ENCODE results near the gene CEP85L.

Gene CEP85L

DNA sequence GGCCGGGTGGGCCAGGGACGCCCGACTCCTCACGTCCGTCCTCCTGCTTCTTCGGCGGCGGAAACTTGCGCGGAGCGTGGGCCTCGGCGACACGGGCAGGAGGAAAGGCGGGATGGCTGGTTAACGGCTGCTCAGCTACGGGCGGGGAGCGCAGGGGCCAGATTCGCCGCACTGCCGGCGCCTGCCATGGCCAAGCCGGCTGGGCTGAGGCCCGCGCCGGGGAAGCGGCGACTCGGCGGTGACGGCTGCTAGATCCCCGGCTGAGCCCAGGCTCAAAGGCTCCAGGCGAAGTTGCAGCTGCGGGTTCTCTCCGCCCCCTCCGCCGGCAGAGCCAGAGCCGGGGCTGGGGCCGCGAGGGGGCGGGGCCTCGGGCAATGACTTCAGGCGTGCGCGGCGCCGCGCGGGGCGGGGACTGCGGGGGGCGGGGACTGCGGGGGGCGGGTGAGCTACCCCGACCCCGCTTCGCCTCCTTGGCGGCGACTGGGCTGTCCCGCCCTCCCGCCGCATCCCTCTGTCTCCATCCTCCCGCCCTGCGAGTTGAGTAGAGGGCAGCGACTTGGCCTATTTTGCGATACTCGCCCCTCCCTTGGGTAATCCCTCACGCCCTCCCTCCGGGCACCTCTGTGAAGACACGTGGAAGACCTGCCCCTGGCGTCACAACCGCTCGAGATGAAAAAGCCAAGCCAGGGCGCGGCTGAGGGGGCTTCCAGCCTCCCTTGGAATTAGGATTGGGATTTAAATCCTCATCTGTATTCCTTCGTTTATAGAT is at the start of gene CEP85L:
Gene CEP85L (minus strand): TSS at position 310 of the 769 bp plus-strand sequence. CDS start 322 bp downstream, outside the sequence.
- peak within 1 kb of the TSS; percentile 77 for H3K4me3 ChIP-seq (ENCODE audit: low read depth, low read length)

DNA sequence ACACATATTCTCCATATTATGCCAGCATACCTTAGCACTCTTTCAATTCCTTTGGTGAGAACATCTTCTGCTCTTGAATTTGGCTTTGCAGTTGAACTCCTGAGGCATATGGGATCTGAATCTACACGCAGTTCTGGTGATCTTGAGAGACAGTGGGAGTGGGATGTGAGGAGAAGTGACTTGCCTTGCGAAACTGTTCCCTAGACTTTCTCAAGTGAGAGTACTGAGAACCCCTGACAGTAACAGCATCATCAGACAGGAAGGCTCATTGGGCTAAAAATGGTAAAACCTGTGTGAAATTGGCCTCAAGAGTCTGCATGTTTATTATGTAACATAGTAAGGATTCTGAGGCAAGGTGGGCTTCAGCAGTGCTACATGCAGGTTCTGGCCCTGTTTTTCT is 49.1 kb upstream of the CEP85L start:
- H3K4me3 ChIP-seq (ENCODE audit: low read depth, low read length): no peak overlapping the region

DNA sequence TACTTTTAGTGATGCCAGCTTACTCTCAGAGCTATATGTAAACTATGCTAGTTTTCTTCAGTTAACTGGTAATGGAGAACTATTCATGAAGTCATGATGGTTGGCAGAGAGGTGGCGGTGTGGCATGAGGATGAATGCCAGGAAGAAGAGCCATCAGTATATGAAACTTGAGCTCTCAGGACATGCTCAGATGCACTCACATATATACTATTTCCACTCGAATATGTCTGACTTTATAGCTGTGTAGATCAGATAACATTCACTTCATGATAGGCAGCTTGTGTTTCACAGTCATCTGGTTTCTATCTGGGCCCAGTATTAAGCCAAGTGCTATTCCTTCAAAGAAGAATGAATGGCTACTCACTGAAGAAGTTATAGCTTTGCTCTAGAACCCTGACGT is 46.2 kb upstream of the CEP85L start:
- H3K4me3 ChIP-seq (ENCODE audit: low read depth, low read length): no peak overlapping the region

DNA sequence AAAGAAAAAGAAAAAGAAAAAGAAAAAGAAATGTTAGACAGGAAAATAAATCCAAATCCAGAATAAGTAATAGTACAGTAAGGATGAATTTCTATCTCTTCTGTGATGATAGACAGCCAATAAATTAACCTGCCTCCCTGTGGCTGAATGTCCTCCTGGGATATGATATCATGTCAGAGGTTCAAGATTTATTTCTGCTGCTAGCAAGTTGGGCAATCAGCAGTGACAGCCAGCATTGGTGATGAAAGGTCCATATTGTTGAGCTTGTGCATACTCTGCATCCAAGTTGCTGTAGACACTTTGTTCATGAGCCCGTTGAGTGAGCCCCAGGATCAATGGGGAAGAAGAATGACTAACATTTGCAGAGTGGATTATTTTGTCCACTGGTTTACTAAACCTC is 44.9 kb upstream of the CEP85L start:
- H3K4me3 ChIP-seq (ENCODE audit: low read depth, low read length): no peak overlapping the region

DNA sequence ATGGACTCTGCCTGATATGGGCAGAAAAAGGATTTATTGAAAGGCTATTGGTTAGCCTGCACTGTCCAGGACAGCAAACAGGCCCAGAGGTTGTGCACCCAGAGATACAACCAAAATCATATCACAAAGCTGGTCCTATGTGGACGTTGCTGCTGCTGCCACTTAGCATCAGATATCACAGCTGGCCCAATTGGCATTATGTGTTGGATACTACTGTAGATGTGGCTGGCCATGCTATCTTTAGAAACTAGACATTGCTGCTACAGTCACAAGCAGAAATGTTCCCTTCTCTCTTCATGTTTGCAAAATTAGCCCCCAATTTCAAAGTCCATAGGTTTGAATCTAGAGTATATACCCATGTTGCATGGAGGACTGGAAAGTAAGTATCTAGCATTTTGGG is 42.2 kb upstream of the CEP85L start:
- H3K4me3 ChIP-seq (ENCODE audit: low read depth, low read length): no peak overlapping the region

DNA sequence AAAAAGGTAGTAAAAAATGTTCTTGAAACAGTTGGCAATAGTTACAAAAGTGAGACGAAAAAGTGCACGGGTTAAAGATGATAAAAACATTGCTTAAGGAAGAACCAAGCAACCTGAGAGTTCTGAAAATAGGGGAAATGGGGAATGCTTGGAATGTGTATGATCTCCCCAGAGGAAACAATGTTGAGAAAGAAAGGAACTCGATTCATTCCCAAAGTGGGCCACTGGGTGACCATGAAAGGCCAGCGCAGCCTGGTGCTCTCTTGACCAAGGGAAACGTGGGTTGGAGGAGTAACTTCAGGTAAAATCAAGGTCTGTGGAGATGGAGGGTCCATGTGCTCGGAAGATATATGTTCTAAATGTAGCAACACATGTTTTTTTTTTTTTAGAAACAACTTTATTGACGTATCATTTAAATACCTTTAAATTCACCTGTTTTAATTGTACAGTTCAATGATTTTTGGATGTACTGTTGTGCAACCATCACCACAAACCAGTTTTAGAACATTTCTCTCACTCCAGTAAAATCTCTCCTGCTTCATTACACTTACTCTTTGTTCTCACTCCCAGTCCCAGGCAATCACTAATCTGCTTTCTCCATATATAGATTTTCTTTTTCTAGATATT is 34.5 kb upstream of the CEP85L start:
- H3K4me3 ChIP-seq (ENCODE audit: low read depth, low read length): no peak overlapping the region

DNA sequence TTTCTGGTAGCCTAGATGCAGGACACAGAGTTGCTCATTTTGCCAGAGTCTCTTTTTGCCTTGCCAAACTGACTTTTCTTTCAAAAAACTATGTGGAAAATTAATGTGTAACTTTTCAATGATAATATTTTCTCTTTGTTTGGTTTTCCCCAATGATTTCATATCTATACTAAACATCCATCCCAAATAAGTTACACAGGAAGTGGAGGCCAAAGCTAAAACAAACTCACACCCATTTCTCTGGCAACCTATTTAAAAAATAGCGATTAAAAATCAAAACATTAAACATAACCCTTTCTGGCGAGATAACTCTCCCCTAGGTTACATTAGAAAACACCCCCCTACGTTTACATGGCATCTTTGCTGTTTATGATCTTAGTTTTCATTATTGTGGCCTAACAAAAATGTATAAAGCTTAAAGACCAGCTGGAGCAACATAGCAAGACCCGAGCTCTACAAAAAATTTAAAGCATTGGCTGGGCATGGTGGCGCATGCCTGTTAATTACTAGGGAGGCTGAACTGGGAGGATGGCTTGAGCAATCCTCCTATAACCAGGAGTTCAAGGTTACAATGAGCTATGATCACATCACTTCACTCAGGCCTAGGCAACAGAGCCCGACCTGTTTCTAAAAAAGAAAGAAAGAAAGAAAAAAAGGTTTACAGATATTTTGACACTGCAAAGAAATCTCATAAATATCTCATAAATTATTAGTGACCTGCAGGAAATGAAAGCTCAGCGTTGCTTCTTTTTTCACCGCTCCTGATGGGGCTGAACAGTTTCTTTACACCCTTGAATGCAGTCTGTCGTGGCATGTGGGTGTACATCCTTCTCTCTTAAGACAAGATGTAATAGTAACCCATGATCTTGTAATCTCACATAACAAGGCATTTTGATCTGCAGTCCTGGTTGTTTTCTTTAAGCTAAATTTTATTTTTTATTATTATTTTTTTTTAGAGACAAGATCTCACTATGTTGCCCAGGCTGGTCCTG is 32.8 kb upstream of the CEP85L start:
- H3K4me3 ChIP-seq (ENCODE audit: low read depth, low read length): no peak overlapping the region

DNA sequence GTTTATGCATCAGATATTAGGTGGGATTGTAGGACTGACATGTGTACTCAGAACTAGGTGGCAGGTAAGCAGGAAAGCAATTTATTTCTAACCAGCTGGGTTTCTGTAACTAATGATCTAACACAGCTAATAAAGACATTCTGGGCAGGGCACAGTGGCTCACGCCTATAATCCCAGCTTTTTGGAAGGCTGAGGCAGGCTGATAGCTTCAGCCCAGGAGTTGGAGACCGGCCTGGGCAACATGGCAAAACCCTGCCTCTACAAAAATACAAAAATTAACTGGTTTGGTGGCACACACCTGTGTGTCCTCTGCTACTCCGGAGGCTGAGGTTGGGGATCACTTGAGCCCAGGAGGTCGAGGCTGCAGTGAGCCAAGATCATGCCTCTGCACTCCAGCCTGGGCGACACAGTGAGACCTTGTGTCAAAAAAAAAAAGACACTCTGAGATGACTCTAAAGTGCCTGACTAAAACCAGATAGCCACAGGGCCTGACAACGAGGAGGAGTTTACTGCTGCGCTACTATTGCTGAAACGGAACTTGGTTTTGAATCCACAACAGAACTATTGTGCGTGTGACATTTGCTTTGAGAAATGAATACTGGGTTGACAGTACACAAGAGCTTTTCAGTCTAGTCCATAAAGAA is 29.2 kb upstream of the CEP85L start:
- no peak overlapping the region for H3K4me3 ChIP-seq (ENCODE audit: low read depth, low read length)

DNA sequence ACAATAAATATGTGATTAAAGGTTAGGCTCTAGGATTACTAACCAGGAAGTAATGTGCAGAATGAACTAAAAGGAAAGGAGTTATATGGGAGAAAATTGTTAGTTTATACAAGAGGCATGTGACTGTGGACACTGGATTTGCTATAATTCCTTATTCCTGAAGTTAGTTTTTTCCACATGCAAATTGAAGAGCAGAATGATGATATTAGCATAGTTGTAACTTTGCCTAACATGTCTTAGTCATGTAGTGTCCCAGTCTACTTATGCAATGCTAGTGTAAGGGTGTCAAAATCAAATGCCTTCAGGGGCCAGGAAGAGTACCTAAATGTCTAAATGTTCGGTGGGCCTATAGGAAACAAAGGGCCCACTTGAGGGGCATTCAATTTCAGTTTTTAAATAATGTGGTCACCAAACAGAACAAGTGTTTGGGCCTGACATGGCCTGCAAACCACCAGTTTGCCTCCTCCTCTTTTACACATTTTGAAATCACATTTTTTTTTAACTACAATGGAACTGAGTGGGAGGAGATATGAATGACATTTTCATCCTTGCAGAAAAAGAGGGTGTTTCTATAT is 28.0 kb upstream of the CEP85L start:
- H3K4me3 ChIP-seq (ENCODE audit: low read depth, low read length): no peak overlapping the region

DNA sequence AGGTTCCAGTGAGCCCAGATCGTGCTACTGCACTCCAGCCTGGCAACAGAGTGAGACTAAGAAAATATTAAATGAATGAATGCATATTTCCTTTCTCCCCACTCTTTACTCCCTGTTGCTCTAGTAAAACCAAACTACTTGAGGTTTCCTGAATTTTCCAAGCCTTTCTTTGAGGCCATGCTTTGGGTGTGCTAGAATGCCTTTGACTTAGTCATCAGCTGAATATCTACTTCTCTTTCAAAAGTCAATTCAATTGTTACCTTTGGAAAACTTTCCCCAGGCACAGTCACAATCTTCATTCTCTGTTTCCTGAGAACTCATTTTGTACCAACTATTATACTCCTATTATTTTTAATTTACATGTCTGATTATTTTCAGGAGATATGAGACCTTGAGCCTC is 27.5 kb upstream of the CEP85L start:
- H3K4me3 ChIP-seq (ENCODE audit: low read depth, low read length): no peak overlapping the region

DNA sequence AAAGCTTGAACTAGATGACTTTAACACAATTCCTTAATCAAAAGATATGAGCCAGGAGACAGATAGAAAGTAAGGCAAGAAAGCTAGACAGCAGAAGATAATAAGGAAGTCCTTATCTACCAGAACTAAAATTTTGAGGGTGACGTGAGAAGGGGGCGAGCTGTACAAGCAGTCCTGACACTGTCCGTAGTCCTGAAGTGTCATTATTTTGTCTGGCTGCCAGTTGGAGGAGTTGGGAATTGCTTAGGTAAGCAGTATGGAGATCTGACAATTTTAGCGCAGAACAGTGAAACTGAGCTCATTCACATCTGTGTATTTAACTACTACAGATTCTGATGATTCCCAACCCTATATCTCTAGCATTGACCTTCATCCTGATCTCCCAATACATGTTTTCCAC is 25.8 kb upstream of the CEP85L start:
- H3K4me3 ChIP-seq (ENCODE audit: low read depth, low read length): no peak overlapping the region

DNA sequence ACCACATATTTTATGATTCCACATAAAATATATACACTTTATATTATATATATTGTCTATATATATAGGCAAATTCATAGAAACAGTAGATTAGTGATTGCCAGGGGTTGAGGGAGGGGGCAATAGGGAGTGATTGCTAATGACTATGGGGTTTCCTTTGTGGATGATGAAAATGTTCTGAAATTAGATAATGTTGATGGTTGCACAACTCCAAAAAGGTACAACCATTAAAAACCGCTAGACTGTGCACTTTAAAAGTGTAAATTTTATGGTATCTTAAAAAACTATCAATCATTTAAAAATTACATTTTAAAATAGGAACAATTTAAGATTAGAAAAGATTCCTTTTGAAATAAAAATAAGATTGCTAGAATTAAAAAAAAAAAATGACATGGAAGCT is 23.8 kb upstream of the CEP85L start:
- no peak overlapping the region for H3K4me3 ChIP-seq (ENCODE audit: low read depth, low read length)

DNA sequence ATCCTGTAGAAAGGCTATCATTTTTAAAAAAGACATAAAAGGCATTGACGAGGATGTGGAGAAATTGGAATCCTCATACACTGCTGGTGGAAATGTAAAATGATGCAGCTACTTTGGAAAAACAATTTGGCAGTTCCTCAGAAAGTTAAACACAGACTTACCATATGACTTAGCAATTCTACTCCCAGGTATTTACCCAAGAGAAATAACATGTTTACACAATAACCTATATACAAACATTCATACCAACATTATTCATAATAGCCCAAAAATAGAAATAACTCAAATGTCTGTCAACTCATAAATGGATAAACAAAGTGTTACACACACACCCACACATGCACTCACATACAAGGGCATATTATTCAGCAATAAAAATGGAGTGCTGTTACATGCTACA is 23.4 kb upstream of the CEP85L start:
- H3K4me3 ChIP-seq (ENCODE audit: low read depth, low read length): no peak overlapping the region

DNA sequence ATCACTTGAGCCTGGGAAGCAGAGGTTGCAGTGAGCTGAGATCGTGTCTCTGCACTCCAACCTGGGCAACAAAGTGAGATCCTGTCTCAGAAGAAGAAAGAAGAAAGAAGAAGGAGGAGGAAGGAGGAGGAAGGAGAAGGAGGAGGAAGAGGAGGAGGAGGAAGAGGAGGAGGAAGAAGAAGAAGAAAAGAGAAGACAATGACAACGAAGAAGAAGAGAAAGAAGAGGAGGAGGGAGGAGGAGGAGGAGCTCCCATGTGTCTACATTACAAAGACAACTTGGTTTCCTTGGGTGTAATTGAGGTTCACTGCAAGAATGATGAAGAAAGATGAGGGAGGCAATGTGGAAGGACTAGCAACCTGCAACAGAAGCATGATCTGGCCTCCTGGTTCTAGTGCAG is 21.3 kb upstream of the CEP85L start:
- no peak overlapping the region for H3K4me3 ChIP-seq (ENCODE audit: low read depth, low read length)

DNA sequence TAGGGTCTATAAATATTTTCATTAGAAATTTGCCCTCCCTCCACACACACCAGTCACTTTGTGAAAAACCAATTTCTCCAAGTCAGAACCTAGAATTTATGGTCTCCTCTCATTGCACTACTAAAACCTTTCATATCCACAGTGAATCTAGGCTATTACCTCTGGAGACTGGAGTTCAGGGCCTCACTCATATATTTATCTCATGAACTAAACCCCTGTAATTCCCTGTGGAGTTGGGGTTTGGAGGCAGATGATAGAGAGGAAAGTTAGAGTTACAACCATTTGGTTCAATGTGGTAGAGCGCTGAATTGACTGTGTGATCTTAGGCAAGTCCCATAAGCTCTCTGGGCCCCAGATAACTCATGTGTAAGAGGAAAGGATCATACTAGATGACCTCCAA is 18.2 kb upstream of the CEP85L start:
- no peak overlapping the region for H3K4me3 ChIP-seq (ENCODE audit: low read depth, low read length)

DNA sequence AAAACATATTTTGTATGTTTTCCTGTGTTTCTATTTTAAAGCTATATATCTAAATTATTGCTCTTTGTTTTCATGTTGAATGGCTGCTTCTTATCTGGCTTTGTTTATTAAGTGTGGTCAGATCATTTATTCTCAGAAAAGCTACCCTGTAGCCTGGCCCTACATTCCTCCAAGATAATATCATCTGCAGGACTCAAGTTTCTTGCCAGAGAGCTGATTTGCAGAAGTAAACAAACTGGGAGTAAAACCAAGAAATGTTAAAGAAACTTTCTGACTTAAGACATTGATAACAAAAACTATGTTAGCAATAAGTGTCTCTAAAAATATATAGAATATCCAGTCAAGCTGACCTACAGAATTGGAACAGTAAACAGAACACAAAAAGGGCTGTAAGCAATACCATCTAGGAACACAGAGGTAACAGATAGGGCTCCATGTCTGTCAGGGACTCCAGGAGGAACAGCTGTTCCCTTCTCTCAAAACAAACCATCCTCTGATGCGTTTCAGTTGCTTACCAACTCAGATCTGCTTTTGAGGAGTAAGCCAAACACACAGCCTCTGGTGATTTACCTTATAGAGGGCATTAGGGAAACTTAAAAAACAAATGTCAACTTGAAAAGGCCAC is 17.5 kb upstream of the CEP85L start:
- H3K4me3 ChIP-seq (ENCODE audit: low read depth, low read length): no peak overlapping the region

DNA sequence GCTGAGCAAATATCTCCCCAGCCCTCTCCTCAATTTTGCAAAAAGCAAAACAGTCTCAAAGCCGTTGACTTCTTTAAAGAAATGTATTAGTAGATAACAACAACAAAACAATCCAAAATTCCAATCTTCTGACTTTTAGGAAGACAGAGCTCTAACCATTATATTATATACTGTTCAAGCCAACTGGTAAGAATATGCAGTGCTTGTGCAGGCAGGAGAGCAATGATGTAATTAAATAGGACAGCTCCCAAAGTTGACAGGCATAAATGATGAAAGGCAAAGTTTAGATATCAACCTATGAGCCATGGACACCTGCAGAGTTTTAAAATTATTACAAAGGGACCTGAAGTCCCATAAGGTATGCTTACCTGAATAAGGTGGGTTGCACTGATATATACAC is 16.6 kb upstream of the CEP85L start:
- no peak overlapping the region for H3K4me3 ChIP-seq (ENCODE audit: low read depth, low read length)

DNA sequence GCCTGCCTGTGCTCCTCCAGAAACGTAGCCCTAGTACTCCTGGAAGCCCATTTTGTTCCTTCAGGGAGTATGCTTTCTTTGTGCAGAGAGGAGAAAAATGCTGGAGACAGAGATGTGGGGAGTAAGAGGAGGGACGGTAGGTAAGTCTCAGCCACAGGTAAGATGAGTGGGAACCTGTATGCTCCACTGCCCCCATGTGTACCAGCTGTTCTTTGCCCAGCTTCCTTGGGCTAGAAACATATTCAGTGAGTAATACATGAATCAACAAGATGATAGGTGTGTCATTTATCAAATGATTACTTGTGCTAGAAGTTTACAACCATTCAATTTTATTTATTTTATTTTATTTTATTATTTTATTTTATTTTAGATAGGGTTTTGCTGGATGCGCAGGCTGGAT is 13.6 kb upstream of the CEP85L start:
- H3K4me3 ChIP-seq (ENCODE audit: low read depth, low read length): no peak overlapping the region

DNA sequence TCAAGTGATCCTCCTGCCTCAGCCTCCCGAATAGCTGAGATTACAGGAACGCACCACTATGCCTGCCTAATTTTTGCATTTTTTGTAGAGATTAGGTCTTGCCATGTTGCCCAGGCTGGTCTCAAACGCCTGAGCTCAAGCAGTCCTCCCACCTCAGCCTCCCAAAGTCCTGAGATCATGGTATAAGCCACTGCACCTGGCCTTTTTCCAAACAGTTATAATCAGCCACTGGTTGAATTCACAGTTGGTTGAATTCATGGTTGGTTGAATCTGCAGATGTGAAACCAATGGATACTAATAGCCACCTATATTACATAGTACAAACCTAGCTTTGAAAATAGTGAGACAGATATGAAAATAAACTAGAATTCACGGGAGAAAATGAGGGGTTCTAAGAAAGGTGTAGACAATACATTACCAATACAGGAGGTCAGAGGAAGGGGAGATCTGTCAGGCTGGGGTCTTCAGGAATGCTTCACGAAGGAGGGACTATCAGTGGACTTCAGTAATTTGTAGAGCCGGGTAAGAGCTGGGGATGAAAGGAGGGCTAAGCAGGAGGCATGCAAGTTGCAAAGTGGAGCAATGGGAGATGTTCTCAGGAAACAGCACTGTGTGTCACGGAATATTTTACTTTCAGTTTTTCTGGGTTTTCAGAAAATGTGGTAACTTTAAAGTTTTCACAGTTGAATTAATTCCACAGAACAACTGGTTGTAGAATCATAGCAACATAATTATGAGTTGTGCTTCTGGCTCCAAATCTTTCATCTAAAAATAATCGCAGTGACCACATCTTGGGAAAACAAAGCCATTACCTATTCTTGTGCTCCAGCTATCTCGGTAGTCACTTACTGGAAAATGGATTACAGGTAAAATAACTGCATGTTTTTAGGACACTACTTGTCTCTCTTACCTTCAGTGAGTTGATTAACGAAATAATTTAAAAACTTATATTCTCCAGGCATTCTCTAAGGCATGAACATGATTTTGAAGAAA is 12.9 kb upstream of the CEP85L start:
- H3K4me3 ChIP-seq (ENCODE audit: low read depth, low read length): no peak overlapping the region
